Activated CD4-positive, alpha-beta T cell treated with anti-CD3 and anti-CD28 coated beads for 48 hours (primary cell): ENCODE measurements around the gene ZNF184.
"Not testable (repeated sequence)": the region's sequence is repeated elsewhere in the genome, so short reads cannot be mapped to it uniquely, and the experiment has no call there.

Experiments
- DNase-seq: peaks from one replicate; pipeline ENCODE4 v3.0.0-alpha.2; 2020

Gene ZNF184

DNA sequence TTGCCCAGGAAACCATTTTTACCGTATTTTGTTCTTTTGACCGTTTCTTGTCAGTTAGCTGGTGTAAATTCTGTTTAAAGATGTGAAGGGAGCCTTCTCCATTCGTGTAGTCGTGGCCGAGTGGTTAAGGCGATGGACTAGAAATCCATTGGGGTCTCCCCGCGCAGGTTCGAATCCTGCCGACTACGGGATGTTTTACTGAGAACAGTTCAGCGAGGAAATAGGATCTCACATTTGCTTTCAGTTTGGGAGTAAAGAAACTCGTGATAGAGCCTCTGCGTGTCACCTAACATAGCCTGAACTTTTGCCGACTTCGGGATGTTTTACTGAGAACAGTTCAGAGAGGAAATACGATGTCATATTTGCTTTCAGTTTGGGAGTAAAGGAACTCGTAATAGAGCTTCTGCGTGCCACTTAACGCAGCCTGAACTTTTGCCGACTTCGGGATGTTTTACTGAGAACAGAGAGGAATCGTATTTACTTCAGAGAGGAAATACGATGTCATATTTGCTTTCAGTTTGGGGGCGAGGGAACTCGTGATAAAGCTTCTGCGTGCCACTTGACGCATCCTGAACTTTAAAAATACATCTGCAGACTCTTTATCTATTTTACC lies 5.9 kb upstream of the ZNF184 start:
- DNase-seq: peak; percentile 94

DNA sequence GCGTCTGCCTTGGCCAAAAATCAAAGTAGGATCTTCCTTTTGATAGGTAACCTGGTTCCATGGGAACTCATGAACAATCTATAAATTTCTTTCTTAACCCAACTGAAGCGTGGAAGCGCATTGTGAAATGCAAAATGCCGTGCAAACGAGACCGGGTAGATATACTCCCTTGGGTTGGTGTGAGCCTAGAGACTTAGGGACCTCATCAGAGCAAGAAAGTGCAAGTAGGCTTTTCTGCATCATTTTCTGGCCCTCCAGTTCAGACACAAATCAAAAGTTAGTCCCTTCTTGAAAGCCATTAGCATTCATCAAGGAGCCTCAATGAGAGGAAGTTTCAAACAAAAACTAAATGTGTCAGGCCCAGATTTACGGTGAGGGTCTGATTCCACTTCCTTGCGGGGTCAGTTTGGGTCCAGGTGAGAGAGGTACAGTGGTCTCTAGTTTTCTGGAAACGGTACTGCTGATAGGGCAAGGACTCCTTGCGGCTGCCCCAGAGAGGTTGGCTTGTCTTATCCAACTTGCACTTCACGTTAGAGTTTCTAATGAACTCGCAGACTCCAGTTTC lies 5.3 kb upstream of the ZNF184 start:
- no peak for DNase-seq

DNA sequence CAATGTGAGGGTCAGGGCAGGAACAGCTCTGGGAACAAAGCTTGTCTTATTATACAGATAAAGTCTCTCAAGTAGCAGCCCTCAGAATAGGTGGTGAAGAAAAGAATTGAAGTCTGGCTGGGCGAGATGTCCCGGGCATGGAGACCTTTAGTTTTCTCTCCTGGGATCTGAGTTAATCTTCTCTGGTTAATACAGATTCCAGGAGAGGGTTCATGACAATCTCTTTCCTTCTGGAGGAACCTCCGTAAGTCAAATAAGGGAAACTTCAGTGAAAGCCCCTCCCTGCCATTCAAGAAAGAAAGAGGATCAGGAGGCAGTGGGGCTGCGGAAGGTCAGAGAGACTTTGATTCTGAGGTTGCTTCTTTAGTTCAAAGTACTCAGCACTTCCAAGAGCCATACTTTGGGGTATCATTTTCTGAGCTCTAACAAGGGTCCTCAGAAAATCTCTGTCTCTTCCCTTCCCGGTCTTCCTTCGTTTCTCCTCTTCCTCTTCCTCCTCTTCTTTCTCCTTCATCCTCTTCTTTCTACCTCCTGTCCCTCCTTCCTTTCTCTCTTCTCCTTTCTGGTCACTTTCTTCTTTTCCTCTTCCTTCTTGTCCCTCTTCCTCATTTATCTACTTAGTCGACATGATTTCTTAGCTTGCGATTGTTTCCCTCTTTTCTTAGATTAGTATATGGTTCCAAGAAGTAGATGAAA lies 4.6 kb upstream of the ZNF184 start:
- no peak for DNase-seq

DNA sequence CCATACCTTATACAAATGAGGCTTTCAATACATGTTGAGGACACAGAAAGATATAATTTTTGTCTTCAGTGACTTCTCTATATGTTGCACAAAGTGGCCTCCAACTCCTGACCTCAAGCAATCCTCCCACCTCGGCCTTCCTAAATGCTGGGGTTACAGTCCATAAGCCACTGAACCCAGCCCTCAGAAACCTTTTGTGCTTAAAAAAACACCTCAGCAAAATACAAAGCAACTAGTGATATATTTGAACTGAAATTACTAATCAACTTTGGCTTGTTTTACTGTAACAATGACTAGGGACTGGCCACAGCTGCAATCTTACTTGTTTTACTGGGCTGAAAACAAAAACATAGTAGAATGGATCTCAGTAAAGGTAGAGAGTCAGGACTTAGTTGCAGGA lies 3.2 kb upstream of the ZNF184 start:
- DNase-seq: no peak

DNA sequence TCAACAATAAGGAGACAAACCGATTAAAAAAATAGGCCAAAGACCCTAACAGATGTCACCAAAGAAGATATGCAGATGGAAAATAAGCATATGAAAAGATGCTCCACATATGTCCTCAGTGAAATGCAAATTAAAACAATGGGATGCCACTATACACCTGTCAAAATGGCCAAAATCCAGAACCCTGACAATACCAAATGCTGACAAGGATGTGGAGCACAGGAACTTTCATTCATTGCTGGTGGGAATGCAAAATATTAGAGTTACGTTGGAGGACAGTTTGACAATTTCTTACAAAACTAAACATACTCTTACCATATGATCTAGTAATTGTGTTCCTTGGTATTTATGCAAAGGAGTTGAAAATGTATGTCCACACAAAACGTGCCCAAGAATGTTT lies 1.8 kb upstream of the ZNF184 start:
- no peak for DNase-seq

DNA sequence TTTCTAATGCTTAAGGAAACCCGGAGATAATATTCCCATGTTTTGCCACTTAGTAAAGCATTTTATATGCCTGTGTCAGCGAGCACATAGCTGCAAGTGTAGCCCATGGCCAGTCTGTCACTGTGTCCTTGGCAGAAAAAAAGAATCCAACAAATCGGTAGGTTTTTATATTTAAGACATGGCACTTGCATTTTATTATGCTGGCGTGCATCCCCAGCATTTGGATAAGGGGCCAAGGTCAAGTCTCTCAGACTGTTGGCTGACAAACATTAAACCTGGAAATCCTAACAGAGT lies 1.2 kb upstream of the ZNF184 start:
- DNase-seq: no peak

DNA sequence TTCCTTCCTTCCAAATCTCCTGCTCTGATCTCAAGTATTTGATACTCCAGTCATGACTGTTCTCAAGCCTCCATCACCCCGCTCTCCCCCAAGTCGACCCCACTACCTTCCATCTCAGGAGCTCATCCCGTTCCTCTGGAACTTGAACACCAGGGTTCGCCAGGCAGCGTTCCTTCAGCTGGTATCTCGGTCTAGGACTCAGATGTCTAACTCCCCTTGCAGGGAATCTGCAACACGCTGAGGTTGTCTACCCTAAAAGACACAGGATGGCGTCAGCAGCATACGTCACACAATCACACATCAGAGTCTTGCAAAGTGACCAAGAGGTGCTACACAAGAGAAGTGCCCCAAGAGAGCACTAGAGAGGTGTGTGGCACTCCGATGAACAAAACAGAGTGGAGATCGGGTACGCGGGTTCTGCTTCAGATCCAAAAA lies 706 bp downstream of the ZNF184 start:
- DNase-seq: peak; percentile 78

DNA sequence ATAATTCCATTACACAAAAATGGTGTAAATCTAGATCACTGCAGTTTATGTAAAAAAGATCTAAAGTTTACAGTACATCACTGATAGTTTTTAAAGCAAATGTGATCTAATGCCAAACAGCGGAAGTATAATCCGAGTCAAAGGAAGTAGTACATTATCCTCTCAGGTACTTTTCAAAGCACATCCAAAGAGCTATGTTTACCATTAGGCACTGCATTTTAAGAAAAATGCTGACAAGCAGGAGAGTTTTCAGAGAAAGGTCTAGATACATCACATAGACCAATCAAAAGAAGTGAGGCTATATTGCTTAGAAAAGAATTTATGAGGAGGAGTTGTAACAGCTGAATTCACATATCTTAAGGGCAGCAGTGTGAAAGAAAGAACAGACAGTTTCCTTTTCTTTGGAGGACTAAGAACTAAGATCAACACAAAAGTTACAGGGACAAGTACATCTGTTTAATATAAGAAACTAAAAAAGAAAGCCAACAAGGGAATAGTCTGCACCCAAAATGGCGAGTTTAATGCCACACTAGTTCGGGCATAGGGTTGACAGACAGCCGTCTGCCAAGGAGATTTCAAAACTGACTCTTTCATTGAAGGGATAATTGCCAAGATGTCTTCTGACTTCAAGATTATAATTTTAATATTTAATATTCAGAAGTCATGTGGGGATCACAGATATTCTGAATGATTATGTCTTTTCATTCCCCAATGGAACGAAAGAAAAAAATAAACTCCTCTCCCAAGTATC lies 1.4 kb downstream of the ZNF184 start:
- no peak for DNase-seq

DNA sequence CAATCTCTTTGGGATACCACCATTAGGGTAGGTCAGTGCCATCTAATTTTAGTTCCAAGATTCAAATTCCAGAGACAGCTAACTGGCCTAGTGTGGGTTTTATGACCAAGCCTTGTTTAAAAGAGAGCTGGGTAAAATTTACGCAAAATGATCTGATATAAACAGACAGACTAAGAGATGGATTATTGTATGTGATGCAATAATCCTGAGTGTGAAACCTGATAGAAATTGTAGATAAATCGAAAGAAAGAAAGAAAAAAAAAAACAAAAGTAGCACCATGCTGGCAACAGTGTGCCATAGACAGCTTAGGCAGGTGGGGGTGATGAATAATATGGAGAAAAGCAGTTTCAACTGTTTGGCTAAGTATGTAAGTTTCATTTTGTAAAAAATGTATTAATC lies 2.9 kb downstream of the ZNF184 start:
- no peak for DNase-seq

DNA sequence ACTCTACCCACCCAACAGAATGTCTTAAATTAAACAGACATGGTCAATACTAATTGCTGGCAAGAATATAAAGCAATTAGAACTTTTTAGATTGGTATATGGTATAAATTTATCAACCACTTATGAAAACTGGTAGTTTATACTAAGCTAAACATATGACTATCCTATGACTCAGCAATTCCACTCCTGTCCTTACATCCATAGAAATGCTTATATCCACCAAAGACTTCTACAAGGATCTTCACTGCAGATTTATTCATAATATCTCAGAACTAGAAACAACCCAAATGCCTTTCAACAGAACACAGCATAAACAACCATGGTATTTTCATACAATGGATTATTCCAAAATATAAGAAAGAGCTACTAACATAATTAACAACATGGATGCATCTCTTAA lies 4.6 kb downstream of the ZNF184 start:
- DNase-seq: no peak

DNA sequence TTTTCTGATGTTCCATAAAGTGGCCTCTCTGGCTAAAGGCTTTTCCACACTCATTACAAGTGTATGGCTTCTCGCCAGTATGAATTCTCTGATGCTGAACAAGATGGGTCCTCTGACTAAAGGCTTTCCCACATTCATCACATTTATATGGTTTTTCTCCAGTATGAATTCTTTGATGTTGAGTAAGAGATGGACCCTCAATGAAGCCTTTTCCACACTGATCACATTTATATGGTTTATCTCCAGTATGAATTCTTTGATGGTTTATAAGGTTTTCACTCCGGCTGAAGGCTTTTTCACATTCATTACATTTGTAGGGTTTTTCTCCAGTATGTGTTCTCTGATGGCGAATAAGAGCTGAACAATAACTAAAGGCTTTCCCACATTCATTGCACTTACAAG lies 20.4 kb downstream of the ZNF184 start:
- DNase-seq: no peak

DNA sequence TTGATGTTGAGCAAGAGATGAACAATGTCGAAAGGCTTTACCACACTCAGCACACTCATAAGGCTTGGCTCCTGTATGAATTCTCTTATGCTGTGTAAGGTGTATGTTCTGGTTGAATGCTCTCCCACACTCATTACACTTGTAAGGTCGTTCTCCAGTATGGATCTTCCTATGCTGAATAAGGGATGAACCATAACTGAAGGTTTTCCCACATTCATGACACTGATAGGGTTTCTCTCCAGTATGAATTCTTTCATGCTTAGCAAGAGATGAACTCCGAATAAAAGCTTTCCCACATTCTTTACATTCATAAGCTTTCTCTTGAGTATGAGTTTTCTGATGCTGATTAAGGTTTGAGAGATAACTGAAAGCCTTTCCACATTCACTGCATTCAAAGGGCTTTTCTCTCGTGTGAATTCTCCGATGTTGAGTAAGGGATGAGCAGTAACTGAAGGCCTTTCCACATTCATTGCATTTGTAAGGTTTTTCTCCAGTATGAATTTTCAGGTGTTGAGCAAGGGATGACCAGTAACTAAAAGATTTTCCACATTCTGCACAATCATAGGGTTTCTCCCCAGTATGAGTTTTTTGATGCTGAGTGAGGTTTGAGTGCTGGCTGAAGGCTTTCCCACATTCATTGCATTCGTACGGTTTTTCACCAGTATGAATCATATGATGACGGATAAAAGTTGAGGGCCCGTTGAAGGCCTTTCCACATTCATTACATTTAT lies 21.1 kb downstream of the ZNF184 start:
- DNase-seq: no peak

DNA sequence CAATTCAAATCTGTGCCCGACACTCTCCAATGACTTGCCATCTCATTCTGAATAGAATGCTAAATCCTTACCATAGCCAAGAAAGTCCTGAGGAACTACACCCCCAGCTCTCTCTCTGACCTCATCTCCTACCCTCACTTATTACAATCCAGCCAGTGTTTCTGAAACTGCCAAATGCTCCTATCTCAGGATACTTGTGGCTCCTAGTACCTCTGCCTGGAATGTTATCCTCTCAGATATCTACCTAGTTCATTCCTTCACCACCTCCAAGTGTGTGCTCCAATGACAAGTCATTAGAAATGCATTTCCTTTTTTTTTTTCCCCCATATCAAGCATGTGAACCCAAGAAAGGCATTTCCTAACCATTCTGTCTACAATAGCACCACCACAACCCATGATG lies 24.4 kb downstream of the ZNF184 start:
- no peak for DNase-seq

DNA sequence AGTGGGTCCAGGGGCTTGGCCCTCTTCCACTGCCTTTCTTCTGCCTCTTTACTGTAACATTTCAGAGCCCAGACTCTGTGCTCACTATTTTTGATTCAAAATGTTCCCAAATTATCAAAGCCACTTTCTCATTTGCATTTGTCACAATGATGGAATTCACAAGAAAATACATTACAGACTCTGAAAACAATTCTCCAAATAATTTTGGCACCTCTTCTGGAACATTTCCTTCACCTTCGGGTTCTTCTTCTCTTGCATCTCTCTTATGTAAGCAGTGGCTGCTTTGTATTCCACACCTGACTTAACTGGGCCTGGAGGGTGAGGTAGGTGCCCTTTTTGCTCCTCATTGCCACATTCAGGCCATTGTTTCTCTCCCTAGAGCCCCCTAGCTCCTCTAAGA lies 30.0 kb downstream of the ZNF184 start:
- DNase-seq: no peak

DNA sequence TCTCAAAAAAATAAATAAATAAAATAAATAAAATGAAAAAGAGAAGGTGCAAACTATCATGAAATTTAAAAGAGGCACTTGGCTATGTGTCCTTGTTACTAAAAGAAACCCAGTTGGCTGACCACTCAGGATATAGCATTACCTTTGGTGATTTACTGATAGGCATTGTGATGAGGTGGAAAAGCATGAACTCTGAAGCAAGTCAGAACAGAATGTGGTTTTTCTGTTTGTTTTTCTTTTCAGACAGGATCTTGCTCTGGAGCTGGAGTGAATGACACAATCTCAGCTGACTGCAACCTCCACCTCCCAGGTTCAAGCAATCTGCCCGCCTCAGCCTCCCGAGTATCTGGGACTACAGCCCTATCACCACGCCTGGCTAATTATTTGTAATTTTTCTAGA lies 31.9 kb downstream of the ZNF184 start:
- no peak for DNase-seq

DNA sequence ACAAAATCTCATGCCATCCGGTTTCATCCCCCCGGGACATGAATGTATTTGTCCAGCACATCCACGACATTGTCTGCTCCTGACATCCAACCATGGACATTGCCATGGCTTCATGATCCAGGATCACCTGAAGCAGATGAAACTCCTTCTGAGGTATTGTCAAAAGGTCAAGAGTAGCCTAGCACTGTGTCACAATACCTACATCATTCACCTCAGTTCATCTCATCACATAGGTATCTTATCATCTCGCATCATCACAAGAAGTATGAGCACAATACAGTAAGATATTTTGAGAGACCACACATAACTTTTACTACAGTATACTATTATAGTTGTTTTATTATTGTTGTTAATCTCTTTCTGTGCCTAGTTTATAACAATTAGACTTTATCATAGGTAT lies 33.5 kb downstream of the ZNF184 start:
- DNase-seq: no peak

DNA sequence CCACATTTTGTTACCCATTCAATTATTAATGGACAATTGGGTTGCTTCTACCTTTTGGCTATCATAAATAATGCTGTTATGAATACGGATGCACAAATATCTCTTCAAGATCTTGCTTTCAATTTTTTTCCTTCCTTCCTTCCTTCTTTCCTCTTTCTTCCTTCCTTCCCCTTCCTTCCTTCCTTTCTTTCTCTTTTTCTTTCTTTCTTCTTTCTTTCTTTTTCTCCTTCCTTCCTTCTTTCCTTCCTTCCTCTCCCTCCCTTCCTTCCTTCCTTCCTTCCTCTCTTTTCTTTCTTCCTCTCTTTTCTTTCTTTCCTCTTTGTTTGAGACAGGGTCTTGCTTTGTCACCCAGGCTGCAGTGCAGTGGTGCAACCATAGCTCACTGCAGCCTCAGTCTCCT lies 39.2 kb downstream of the ZNF184 start:
- no peak for DNase-seq

DNA sequence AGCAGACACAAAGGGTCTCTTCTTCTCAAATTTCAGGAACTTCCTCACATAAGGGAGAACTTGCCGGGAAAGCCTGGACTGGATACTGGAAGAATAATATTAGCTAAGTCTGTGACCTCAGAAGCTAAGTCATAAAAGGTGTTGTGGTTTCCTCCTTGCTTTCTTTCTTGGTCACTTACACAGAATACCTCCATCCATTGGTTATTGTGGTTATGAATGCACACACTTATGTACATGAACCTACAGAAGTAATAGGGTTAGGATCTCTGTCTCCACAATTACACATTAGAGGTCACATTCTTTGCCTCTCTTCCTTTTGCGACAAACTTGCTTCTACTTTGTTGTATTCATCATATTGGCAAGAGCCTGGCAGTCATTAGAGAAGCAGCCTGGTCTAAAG lies 43.9 kb downstream of the ZNF184 start:
- no peak for DNase-seq

DNA sequence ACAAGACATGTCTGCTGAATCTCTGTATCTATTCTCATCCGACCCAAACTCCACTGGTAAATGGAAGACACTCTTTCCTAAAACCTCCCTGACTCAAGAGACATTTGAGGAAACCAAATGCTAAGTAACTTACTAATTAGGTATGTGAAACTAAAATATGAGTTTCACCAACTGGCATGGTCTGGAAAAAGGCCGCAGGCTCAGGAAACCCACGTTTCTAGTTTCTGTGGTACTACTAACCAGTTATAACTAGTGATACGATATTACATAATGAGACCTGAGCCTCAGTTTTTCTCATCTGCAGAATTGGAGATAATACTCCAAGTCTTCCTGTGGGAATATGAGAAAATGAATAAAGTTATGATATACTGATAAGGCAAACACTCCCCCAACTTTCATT lies 44.4 kb downstream of the ZNF184 start:
- DNase-seq: no peak

DNA sequence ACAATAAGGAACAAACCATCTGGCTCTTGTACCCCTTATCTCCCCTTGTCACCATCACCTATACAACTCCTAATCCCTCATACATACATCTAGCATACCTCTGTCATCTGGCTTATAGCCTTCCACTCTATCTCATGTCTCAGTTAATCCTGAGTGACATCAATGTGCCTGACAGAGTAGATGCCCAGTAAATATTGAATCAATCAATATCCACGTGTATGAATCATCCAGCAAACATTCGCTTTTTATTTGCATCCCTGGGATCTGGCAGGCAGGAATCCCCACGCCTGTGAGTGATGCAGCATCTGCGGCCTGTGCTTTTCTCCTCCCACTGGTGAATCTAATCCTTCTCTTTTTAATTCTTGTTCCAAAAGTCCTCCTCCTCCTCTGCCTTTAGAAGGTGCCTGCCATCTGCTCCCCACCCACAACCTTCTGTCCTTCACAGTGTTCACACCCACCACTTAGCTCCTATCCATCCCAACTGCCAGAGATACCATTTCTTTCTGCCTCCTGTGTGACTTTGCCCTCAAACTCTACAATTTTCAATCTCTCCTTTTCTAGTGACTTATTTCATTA lies 46.8 kb downstream of the ZNF184 start:
- DNase-seq: no peak

DNA sequence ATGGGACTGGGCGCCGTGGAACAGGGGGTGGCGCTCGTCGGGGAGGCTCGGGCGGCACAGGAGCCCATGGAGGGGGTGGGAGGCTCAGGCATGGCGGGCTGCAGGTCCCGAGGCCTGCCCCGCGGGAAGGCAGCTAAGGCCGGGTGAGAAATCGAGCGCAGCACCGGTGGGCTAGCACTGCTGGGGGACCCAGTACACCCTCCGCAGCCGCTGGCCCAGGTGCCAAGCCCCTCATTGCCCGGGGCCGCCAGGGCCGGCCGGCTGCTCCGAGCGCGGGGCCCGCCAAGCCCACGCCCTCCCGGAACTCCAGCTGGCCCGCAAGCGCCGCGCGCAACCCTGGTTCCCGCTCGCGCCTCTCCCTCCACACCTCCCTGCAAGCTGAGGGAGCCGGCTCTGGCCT lies 48.1 kb downstream of the ZNF184 start:
- DNase-seq: not testable (repeated sequence)

DNA sequence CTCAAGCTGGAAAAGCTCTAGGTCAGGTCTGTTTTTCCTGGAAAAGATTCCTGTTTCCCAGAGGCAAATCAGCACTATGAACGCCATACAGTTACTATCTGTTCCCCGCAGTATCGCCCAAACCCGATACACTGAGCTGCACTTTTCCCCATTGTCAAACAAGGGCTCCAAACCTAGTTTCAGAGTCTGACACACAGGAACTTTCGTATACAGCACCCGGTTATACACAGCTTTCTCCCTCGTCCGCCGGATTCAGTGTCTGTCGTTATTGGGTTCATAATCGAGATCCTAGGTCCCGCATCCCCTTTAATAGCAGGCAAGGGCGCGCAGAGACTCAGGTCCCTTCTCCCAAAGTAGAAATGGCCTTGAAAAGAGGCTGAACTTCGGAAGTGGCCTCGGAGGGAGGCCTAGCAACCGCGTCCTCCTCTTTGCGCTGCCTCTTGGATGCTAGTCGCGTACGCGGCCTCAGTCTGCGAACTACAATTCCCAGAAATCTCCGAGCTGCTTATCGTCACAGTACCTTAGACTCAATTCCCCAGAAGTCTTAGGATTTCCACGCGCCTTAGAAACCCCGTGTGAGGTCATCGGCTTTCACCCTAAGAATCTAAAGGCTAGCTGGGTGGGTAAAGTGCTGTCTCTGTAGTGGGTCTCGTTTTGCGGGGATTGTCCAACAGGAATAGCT lies 50.1 kb downstream of the ZNF184 start:
- no peak for DNase-seq

DNA sequence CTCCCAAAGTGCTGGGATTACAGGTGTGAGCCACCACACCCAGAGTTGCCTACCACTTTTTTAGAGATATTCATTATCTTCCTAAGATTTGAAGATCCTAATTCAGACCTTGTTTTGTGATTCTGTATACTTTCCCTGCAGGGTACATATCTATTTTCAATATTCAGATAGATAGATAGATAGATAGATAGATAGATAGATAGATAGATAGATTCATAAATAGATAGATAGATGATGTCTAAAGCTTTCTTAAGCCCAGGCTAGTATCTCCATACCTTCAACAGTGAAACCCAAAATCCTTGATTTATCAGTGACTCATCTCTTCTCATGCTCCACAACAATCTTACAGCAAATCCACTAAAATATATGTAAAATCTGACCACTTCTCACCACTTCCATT lies 53.5 kb downstream of the ZNF184 start:
- no peak for DNase-seq
